GM12878 (cell line): ENCODE measurements around the gene FAM163A.

Source experiments
- CBFB ChIP-seq: IDR thresholded peaks from 2 replicates; pipeline ENCODE4 v1.6.1; 2016; ENCODE audit warnings: antibody characterized with exemption, low read depth
- MTA3 ChIP-seq: IDR thresholded peaks from 2 replicates; pipeline ENCODE4 v1.6.1; 2012; ENCODE audit warnings: low read length, inconsistent platforms, borderline replicate concordance
- RFX5 ChIP-seq: IDR thresholded peaks from 2 replicates; pipeline ENCODE4 v1.6.1; 2011; ENCODE audit warnings: low read depth, low read length, improper control_type of control experiment
- TF ChIP-seq, protein P1 (sequence below), 3 experiments: IDR thresholded peaks in 2 of 3; conservative IDR thresholded peaks in 1 of 3; 2 replicates each; pipeline ENCODE4 v1.5.1; 2011; ENCODE audit warnings: low read depth in 3 of 3, low read length in 3 of 3, mild to moderate bottlenecking in 3 of 3, control low read depth in 2 of 3, moderate library complexity in 2 of 3, inconsistent platforms in 1 of 3, mixed read lengths in 1 of 3; ENCODE audit not compliant: control insufficient read depth in 2 of 3, insufficient read depth in 1 of 3; ENCODE audit errors: extremely low read depth in 1 of 3

DNA sequence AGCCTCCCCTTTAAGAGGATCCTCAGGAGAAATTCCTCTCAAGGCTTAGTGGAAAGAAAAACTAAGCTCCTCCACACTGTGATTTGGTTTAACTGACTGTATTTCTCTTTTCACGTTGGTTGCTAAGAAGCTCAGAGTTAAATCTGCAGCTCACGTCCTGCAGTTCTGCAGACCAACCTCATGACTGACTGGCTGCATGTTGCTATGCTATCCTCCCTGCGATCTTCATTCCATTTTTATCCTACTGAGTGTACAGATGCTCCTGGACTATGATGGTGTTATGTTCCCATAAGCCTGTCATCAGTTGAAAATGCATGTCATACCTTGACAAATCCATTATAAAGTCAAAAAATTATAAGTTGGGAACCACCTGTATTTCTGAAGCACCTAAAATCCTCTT, 34.6 kb downstream of the FAM163A start:
- TF ChIP-seq RFX5 (no peak), MTA3 (no peak), CBFB (no peak)
- TF ChIP-seq, protein P1, sequence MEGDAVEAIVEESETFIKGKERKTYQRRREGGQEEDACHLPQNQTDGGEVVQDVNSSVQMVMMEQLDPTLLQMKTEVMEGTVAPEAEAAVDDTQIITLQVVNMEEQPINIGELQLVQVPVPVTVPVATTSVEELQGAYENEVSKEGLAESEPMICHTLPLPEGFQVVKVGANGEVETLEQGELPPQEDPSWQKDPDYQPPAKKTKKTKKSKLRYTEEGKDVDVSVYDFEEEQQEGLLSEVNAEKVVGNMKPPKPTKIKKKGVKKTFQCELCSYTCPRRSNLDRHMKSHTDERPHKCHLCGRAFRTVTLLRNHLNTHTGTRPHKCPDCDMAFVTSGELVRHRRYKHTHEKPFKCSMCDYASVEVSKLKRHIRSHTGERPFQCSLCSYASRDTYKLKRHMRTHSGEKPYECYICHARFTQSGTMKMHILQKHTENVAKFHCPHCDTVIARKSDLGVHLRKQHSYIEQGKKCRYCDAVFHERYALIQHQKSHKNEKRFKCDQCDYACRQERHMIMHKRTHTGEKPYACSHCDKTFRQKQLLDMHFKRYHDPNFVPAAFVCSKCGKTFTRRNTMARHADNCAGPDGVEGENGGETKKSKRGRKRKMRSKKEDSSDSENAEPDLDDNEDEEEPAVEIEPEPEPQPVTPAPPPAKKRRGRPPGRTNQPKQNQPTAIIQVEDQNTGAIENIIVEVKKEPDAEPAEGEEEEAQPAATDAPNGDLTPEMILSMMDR (IDR thresholded peaks at IDR 0.05 in 2 of 3, conservative IDR thresholded peaks at IDR 0.05 in 1 of 3; ENCODE audit: control insufficient read depth in 2 of 3, extremely low read depth in 1 of 3, insufficient read depth in 1 of 3, low read depth in 3 of 3, low read length in 3 of 3): no peak
